GM18499 (cell line): ENCODE results near the gene MYH10.

Source experiments
- ATAC-seq: cut with Tn5 transposase; IDR thresholded peaks from one replicate; pipeline ENCODE4 v1.9.1; 2021; ENCODE audit warnings: moderate number of reproducible peaks; ENCODE audit not compliant: insufficient read depth, unreplicated experiment

MYH10 gene

GRCh38 chr17:8477715-8478441 is 152.6 kb downstream of the MYH10 start:
- no peak for ATAC-seq

GRCh38 chr17:8477171-8477570 is 153.4 kb downstream of the MYH10 start:
- no peak for ATAC-seq

GRCh38 chr17:8476741-8477140 is 153.8 kb downstream of the MYH10 start:
- ATAC-seq = no peak

GRCh38 chr17:8475781-8476180 is 154.7 kb downstream of the MYH10 start:
- no peak for ATAC-seq

GRCh38 chr17:8475227-8475626 is 155.3 kb downstream of the MYH10 start:
- ATAC-seq = no peak

GRCh38 chr17:8474826-8475225 is 155.7 kb downstream of the MYH10 start:
- no peak for ATAC-seq

- no peak for ATAC-seq
These were observed 156.9 kb downstream of the MYH10 start for GRCh38 chr17:8473451-8474192.

GRCh38 chr17:8472663-8473062 is 157.9 kb downstream of the MYH10 start:
- no peak for ATAC-seq

GRCh38 chr17:8470447-8471047 is 160.0 kb downstream of the MYH10 start:
- no peak for ATAC-seq

GRCh38 chr17:8469964-8470363 is 160.6 kb downstream of the MYH10 start:
- no peak for ATAC-seq

GRCh38 chr17:8468980-8469379 is 161.5 kb downstream of the MYH10 start:
- ATAC-seq = no peak

GRCh38 chr17:8468127-8468526 is 162.4 kb downstream of the MYH10 start:
- ATAC-seq = no peak

GRCh38 chr17:8467527-8467926 is 163.0 kb downstream of the MYH10 start:
- ATAC-seq = no peak

GRCh38 chr17:8466873-8467272 is 163.7 kb downstream of the MYH10 start:
- no peak for ATAC-seq

GRCh38 chr17:8466456-8466855 is 164.1 kb downstream of the MYH10 start:
- ATAC-seq = no peak

- no peak for ATAC-seq
These were observed 164.8 kb downstream of the MYH10 start for GRCh38 chr17:8465759-8466158.

- no peak for ATAC-seq
These were observed 165.2 kb downstream of the MYH10 start for GRCh38 chr17:8465356-8465755.

- ATAC-seq = no peak
These were observed 165.6 kb downstream of the MYH10 start for GRCh38 chr17:8464941-8465340.

GRCh38 chr17:8463099-8463498 is 167.4 kb downstream of the MYH10 start:
- no peak for ATAC-seq

GRCh38 chr17:8462564-8462963 is 168.0 kb downstream of the MYH10 start:
- no peak for ATAC-seq

- ATAC-seq = no peak
These were observed 170.7 kb downstream of the MYH10 start for GRCh38 chr17:8459831-8460230.
